ENCODE results near the gene ZIC1. TPM values are rescaled to one million over a fixed set of nuclear protein-coding genes. Genes with fewer than 3 reads are reported as not detected.

ZIC1 gene
- total RNA-seq, 1 experiment from 2014 or later = 0.36 TPM

- peak overlapping the region; percentile 30 to 32 for H3K4me3 ChIP-seq (ENCODE audit: low read depth in 2 of 2, low read length in 2 of 2)
- TF ChIP-seq SIN3A (IDR thresholded peaks at IDR 0.05; ENCODE audit: borderline replicate concordance, insufficient read depth, low read depth, low read length) (no peak), POLR2AphosphoS5 (IDR thresholded peaks at IDR 0.05; ENCODE audit: low read depth, low read length) (no peak), REST (IDR thresholded peaks at IDR 0.05; ENCODE audit: insufficient read depth in 1 of 2, low read depth in 2 of 2, low read length in 1 of 2) (no peak), TCF7L2 (IDR thresholded peaks at IDR 0.05; ENCODE audit: low read depth, low read length) (no peak)
- H3K4me1 ChIP-seq (ENCODE audit: control insufficient read depth, insufficient read depth, low read length) = no peaks in the 10 kb centered on the region
- ChIA-PET CTCF (interaction anchor here (0.5 kb wide), 1 partner anchor 38 kb away, joined by 3 read pairs; no protein-coding TSS in a partner anchor), POLR2A (no interaction called here)
- ATAC-seq (peak; percentile 85), DNase-seq (ENCODE audit: low read depth, low spot score) (no peak)
- no peak overlapping the region for H3K27ac ChIP-seq (ENCODE audit: low read length)
- no peaks in the 10 kb centered on the region for H3K36me3 ChIP-seq (ENCODE audit: control insufficient read depth, insufficient read depth, low read length)
- in situ Hi-C loops (cut with HindIII; ENCODE audit: low pct_unique_long_range_greater_than_20kb, low sequenced_read_pairs) (no loop called here), intact Hi-C loops (cut with micrococcal nuclease; ENCODE audit: unreplicated experiment) (no loop called here)
- no TSS peak for BruUV-seq (replicated peaks)
- H3K9me3 ChIP-seq (ENCODE audit: control insufficient read depth, insufficient read depth, low read depth, low read length) = 0 out of 2 replicates have a peak, but pooled peaks cover 2% of the 10 kb centered on the region
- no peaks in the 10 kb centered on the region for H3K27me3 ChIP-seq (ENCODE audit: control insufficient read depth, insufficient read depth, low read length)
These were observed 17.2 kb upstream of the ZIC1 start for GRCh38 chr3:147391781-147392624.

GRCh38 chr3:147392625-147392946 lies 16.6 kb upstream of the ZIC1 start:
- Histone ChIP-seq H3K27ac (ENCODE audit: low read length) (no peak overlapping the region), H3K9me3 (ENCODE audit: control insufficient read depth, insufficient read depth, low read depth, low read length) (0 out of 2 replicates have a peak, but pooled peaks cover 2% of the 10 kb centered on the region), H3K36me3 (ENCODE audit: control insufficient read depth, insufficient read depth, low read length) (no peaks in the 10 kb centered on the region), H3K4me1 (ENCODE audit: control insufficient read depth, insufficient read depth, low read length) (no peaks in the 10 kb centered on the region), H3K4me3 (ENCODE audit: low read depth in 2 of 2, low read length in 2 of 2) (peak overlapping the region; percentile 30 to 32), H3K27me3 (ENCODE audit: control insufficient read depth, insufficient read depth, low read length) (no peaks in the 10 kb centered on the region)
- no TSS peak for BruUV-seq (replicated peaks)
- intact Hi-C loops (cut with micrococcal nuclease; ENCODE audit: unreplicated experiment) = no loop called here
- in situ Hi-C loops (cut with HindIII; ENCODE audit: low pct_unique_long_range_greater_than_20kb, low sequenced_read_pairs) = no loop called here
- TF ChIP-seq REST (IDR thresholded peaks at IDR 0.05; ENCODE audit: insufficient read depth in 1 of 2, low read depth in 2 of 2, low read length in 1 of 2) = no peak
- no peak for TF ChIP-seq SIN3A (IDR thresholded peaks at IDR 0.05; ENCODE audit: borderline replicate concordance, insufficient read depth, low read depth, low read length)
- no peak for TF ChIP-seq CTCF (IDR thresholded peaks at IDR 0.05)
- TF ChIP-seq POLR2AphosphoS5 (IDR thresholded peaks at IDR 0.05; ENCODE audit: low read depth, low read length) = no peak
- no peak for TF ChIP-seq TCF7L2 (IDR thresholded peaks at IDR 0.05; ENCODE audit: low read depth, low read length)
- POLR2A ChIA-PET = no interaction called here
- DNase-seq (ENCODE audit: low read depth, low spot score) (no peak), ATAC-seq (no peak)
- CTCF ChIA-PET = interaction anchor here (0.5 kb wide), 1 partner anchor 39 kb away, joined by 3 read pairs; no protein-coding TSS in a partner anchor
